ENCODE measurements around the gene ART3.

The ART3 gene

DNA sequence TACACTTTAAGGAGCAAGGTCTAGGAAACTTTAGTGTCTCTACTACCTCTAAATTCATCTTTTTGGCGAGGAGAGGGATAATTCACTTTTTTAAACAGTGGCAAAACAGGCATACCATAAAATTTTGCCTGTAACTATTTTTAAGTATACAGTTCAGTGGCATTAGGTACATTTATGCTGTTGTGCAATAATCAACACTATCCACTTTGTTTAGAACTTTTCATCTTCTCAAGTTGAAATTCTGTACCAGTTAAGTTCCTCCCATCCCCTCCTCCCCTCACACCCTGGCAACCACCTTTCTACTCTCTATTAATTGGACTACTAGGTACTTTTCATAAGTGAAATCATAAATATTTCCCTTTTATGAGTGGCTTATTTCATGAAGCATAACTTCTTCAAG lies 42.3 kb downstream of the ART3 start:
- H3K4me3 ChIP-seq (ENCODE audit: low read depth, low read length), result no peak overlapping the region
- peaks cover 12 to 84% of the 10 kb centered on the region in 2 experiments for H3K36me3 ChIP-seq (ENCODE audit: control insufficient read depth in 2 of 2, insufficient read depth in 1 of 2, low read length in 2 of 2)
- TF ChIP-seq, protein P1, sequence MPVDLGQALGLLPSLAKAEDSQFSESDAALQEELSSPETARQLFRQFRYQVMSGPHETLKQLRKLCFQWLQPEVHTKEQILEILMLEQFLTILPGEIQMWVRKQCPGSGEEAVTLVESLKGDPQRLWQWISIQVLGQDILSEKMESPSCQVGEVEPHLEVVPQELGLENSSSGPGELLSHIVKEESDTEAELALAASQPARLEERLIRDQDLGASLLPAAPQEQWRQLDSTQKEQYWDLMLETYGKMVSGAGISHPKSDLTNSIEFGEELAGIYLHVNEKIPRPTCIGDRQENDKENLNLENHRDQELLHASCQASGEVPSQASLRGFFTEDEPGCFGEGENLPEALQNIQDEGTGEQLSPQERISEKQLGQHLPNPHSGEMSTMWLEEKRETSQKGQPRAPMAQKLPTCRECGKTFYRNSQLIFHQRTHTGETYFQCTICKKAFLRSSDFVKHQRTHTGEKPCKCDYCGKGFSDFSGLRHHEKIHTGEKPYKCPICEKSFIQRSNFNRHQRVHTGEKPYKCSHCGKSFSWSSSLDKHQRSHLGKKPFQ (tag by site-specific recombination; IDR thresholded peaks at IDR 0.05), result no peak
- no peak for TF ChIP-seq ZNF776 (tag by site-specific recombination; IDR thresholded peaks at IDR 0.05; ENCODE audit: borderline replicate concordance)
- POLR2A ChIA-PET, result no interaction called here
- H3K27ac ChIP-seq (ENCODE audit: extremely low read depth, low read depth, low read length), result no peak overlapping the region
- CTCF ChIA-PET, result no interaction called here
- H3K9me3 ChIP-seq (ENCODE audit: control insufficient read depth, insufficient read depth, low read depth, low read length), result no peaks in the 10 kb centered on the region
- no peaks in the 10 kb centered on the region for H3K4me1 ChIP-seq (ENCODE audit: control insufficient read depth, insufficient read depth, low read length)

DNA sequence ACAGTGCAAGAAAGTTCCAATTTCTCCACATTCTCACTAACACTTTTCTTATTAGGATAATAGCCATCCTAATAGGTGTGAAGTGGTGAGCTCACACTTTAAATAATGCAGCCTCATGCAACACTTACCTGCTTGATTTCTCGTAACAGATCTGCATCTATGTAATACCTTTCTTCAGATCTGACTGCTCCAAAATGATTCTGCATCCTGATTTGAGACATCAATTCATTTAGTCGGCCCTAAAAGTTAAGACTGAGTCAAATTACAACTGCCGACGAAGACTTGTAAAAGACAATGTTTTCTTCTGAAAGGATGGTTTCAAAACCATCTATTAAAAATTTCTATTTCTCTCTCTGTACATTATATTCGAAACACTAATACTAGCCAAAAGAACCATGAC lies 43.0 kb downstream of the ART3 start:
- CTCF ChIA-PET, result no interaction called here
- no peak overlapping the region for H3K4me3 ChIP-seq (ENCODE audit: low read depth, low read length)
- H3K9me3 ChIP-seq (ENCODE audit: control insufficient read depth, insufficient read depth, low read depth, low read length), result no peaks in the 10 kb centered on the region
- H3K4me1 ChIP-seq (ENCODE audit: control insufficient read depth, insufficient read depth, low read length), result no peaks in the 10 kb centered on the region
- POLR2A ChIA-PET, result no interaction called here
- peaks cover 12 to 86% of the 10 kb centered on the region in 2 experiments for H3K36me3 ChIP-seq (ENCODE audit: control insufficient read depth in 2 of 2, insufficient read depth in 1 of 2, low read length in 2 of 2)
- no peak overlapping the region for H3K27ac ChIP-seq (ENCODE audit: extremely low read depth, low read depth, low read length)
- TF ChIP-seq ZNF132 (tag by site-specific recombination; IDR thresholded peaks at IDR 0.05; ENCODE audit: borderline replicate concordance) (no peak), EGR2 (tag by site-specific recombination; IDR thresholded peaks at IDR 0.05; ENCODE audit: low read depth) (no peak), SP3 (tag by site-specific recombination; IDR thresholded peaks at IDR 0.05) (no peak), ZNF341 (tag by site-specific recombination; IDR thresholded peaks at IDR 0.05; ENCODE audit: low read depth) (no peak), ZNF701 (tag by site-specific recombination; IDR thresholded peaks at IDR 0.05) (no peak), ZFP3 (tag by site-specific recombination; IDR thresholded peaks at IDR 0.05; ENCODE audit: low read depth) (no peak), ZNF48 (tag by site-specific recombination; IDR thresholded peaks at IDR 0.05) (no peak), ZFHX2 (tag by site-specific recombination; conservative IDR thresholded peaks at IDR 0.05) (no peak), ZNF423 (tag by site-specific recombination; IDR thresholded peaks at IDR 0.05) (no peak), ZNF324 (tag by site-specific recombination; IDR thresholded peaks at IDR 0.05) (no peak), ZNF473 (tag by site-specific recombination; IDR thresholded peaks at IDR 0.05) (no peak), ZNF510 (tag by site-specific recombination; IDR thresholded peaks at IDR 0.05; ENCODE audit: insufficient replicate concordance) (no peak), ZNF302 (tag by site-specific recombination; IDR thresholded peaks at IDR 0.05; ENCODE audit: low read depth) (no peak), GLIS1 (tag by site-specific recombination; IDR thresholded peaks at IDR 0.05) (no peak)
- TF ChIP-seq, protein P2, sequence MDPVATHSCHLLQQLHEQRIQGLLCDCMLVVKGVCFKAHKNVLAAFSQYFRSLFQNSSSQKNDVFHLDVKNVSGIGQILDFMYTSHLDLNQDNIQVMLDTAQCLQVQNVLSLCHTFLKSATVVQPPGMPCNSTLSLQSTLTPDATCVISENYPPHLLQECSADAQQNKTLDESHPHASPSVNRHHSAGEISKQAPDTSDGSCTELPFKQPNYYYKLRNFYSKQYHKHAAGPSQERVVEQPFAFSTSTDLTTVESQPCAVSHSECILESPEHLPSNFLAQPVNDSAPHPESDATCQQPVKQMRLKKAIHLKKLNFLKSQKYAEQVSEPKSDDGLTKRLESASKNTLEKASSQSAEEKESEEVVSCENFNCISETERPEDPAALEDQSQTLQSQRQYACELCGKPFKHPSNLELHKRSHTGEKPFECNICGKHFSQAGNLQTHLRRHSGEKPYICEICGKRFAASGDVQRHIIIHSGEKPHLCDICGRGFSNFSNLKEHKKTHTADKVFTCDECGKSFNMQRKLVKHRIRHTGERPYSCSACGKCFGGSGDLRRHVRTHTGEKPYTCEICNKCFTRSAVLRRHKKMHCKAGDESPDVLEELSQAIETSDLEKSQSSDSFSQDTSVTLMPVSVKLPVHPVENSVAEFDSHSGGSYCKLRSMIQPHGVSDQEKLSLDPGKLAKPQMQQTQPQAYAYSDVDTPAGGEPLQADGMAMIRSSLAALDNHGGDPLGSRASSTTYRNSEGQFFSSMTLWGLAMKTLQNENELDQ (tag by site-specific recombination; IDR thresholded peaks at IDR 0.05; ENCODE audit: low read depth), result no peak
- TF ChIP-seq, protein P3, sequence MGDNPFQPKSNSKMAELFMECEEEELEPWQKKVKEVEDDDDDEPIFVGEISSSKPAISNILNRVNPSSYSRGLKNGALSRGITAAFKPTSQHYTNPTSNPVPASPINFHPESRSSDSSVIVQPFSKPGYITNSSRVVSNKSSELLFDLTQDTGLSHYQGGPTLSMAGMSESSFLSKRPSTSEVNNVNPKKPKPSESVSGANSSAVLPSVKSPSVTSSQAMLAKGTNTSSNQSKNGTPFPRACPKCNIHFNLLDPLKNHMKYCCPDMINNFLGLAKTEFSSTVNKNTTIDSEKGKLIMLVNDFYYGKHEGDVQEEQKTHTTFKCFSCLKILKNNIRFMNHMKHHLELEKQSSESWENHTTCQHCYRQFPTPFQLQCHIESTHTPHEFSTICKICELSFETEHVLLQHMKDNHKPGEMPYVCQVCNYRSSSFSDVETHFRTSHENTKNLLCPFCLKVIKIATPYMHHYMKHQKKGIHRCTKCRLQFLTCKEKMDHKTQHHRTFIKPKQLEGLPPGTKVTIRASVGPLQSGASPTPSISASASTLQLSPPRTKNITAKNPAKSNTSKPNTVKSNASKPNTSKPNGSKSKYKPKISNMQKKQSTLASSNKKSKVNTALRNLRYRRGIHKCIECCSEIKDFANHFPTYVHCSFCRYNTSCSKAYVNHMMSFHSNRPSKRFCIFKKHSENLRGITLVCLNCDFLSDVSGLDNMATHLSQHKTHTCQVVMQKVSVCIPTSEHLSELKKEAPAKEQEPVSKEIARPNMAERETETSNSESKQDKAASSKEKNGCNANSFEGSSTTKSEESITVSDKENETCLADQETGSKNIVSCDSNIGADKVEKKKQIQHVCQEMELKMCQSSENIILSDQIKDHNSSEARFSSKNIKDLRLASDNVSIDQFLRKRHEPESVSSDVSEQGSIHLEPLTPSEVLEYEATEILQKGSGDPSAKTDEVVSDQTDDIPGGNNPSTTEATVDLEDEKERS (tag by site-specific recombination; IDR thresholded peaks at IDR 0.05), result no peak
- TF ChIP-seq, protein P4, sequence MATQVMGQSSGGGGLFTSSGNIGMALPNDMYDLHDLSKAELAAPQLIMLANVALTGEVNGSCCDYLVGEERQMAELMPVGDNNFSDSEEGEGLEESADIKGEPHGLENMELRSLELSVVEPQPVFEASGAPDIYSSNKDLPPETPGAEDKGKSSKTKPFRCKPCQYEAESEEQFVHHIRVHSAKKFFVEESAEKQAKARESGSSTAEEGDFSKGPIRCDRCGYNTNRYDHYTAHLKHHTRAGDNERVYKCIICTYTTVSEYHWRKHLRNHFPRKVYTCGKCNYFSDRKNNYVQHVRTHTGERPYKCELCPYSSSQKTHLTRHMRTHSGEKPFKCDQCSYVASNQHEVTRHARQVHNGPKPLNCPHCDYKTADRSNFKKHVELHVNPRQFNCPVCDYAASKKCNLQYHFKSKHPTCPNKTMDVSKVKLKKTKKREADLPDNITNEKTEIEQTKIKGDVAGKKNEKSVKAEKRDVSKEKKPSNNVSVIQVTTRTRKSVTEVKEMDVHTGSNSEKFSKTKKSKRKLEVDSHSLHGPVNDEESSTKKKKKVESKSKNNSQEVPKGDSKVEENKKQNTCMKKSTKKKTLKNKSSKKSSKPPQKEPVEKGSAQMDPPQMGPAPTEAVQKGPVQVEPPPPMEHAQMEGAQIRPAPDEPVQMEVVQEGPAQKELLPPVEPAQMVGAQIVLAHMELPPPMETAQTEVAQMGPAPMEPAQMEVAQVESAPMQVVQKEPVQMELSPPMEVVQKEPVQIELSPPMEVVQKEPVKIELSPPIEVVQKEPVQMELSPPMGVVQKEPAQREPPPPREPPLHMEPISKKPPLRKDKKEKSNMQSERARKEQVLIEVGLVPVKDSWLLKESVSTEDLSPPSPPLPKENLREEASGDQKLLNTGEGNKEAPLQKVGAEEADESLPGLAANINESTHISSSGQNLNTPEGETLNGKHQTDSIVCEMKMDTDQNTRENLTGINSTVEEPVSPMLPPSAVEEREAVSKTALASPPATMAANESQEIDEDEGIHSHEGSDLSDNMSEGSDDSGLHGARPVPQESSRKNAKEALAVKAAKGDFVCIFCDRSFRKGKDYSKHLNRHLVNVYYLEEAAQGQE (tag by site-specific recombination; IDR thresholded peaks at IDR 0.05), result no peak
- TF ChIP-seq, protein P5, sequence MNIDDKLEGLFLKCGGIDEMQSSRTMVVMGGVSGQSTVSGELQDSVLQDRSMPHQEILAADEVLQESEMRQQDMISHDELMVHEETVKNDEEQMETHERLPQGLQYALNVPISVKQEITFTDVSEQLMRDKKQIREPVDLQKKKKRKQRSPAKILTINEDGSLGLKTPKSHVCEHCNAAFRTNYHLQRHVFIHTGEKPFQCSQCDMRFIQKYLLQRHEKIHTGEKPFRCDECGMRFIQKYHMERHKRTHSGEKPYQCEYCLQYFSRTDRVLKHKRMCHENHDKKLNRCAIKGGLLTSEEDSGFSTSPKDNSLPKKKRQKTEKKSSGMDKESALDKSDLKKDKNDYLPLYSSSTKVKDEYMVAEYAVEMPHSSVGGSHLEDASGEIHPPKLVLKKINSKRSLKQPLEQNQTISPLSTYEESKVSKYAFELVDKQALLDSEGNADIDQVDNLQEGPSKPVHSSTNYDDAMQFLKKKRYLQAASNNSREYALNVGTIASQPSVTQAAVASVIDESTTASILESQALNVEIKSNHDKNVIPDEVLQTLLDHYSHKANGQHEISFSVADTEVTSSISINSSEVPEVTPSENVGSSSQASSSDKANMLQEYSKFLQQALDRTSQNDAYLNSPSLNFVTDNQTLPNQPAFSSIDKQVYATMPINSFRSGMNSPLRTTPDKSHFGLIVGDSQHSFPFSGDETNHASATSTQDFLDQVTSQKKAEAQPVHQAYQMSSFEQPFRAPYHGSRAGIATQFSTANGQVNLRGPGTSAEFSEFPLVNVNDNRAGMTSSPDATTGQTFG (tag by site-specific recombination; IDR thresholded peaks at IDR 0.05; ENCODE audit: borderline replicate concordance), result no peak
- TF ChIP-seq, protein P6, sequence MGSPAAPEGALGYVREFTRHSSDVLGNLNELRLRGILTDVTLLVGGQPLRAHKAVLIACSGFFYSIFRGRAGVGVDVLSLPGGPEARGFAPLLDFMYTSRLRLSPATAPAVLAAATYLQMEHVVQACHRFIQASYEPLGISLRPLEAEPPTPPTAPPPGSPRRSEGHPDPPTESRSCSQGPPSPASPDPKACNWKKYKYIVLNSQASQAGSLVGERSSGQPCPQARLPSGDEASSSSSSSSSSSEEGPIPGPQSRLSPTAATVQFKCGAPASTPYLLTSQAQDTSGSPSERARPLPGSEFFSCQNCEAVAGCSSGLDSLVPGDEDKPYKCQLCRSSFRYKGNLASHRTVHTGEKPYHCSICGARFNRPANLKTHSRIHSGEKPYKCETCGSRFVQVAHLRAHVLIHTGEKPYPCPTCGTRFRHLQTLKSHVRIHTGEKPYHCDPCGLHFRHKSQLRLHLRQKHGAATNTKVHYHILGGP (tag by site-specific recombination; IDR thresholded peaks at IDR 0.05), result no peak
